ACHN (cell line): Measurements from ENCODE around the gene HRG.
"Not testable (repeated sequence)": the region's sequence is repeated elsewhere in the genome, so short reads cannot be mapped to it uniquely, and the experiment has no call there.

Experiments
- DNase-seq: peaks from one replicate; pipeline ENCODE4 v3.0.0-alpha.2; 2015
- in situ Hi-C: cut with HindIII; loops from 2 replicates; pipeline ENCODE4 v1.10.0; 2017; ENCODE audit warnings: low sequenced_read_pairs, low pct_ligation_motif_present, low pct_unique_long_range_greater_than_20kb

The HRG gene

GRCh38 chr3:186665625-186666188, at the start of gene HRG:
Gene HRG (plus strand): TSS chr3:186666014. CDS start chr3:186666032, 18 bp downstream.
- in situ Hi-C loops, result no loop called here
- DNase-seq, result no peak

- no peak for DNase-seq
- in situ Hi-C loops, result no loop called here
These were observed 49.6 kb upstream of the HRG start for GRCh38 chr3:186616299-186616617.

GRCh38 chr3:186617036-186617946, 48.5 kb upstream of the HRG start:
- peak; percentile 89 for DNase-seq
- in situ Hi-C loops, result no loop called here

GRCh38 chr3:186618318-186618938, 47.4 kb upstream of the HRG start:
- in situ Hi-C loops, result no loop called here
- DNase-seq, result no peak

GRCh38 chr3:186619787-186620212, 46.0 kb upstream of the HRG start:
- no peak for DNase-seq
- in situ Hi-C loops, result no loop called here

- in situ Hi-C loops, result no loop called here
- DNase-seq, result no peak
These were observed 45.4 kb upstream of the HRG start for GRCh38 chr3:186620213-186621092.

GRCh38 chr3:186621894-186622650, 43.7 kb upstream of the HRG start:
- in situ Hi-C loops, result no loop called here
- DNase-seq, result no peak

GRCh38 chr3:186622651-186623310, 43.0 kb upstream of the HRG start:
- in situ Hi-C loops, result no loop called here
- no peak for DNase-seq

- DNase-seq, result no peak
- in situ Hi-C loops, result no loop called here
These were observed 41.2 kb upstream of the HRG start for GRCh38 chr3:186624598-186624997.

GRCh38 chr3:186625600-186626042, 40.2 kb upstream of the HRG start:
- DNase-seq, result no peak
- in situ Hi-C loops, result no loop called here

- in situ Hi-C loops, result no loop called here
- no peak for DNase-seq
These were observed 39.5 kb upstream of the HRG start for GRCh38 chr3:186626254-186626847.

- in situ Hi-C loops, result no loop called here
- DNase-seq, result no peak
These were observed 37.9 kb upstream of the HRG start for GRCh38 chr3:186627852-186628414.

GRCh38 chr3:186628756-186629155, 37.1 kb upstream of the HRG start:
- in situ Hi-C loops, result no loop called here
- DNase-seq, result no peak

GRCh38 chr3:186630950-186631641, 34.7 kb upstream of the HRG start:
- DNase-seq, result no peak
- in situ Hi-C loops, result no loop called here

- DNase-seq, result no peak
- in situ Hi-C loops, result no loop called here
These were observed 32.3 kb upstream of the HRG start for GRCh38 chr3:186633481-186633880.

- in situ Hi-C loops, result not testable (repeated sequence)
These were observed 31.6 kb upstream of the HRG start for GRCh38 chr3:186634207-186634606.

More at GRCh38 chr3:186634207-186634606, 31.6 kb upstream of the HRG start:
- not testable (repeated sequence) for DNase-seq
